ENCODE measurements around the gene TSNAX. TPM values are rescaled to one million over a fixed set of nuclear protein-coding genes. Genes with fewer than 3 reads are reported as not detected.
"Not testable (repeated sequence)": the region's sequence is repeated elsewhere in the genome, so short reads cannot be mapped to it uniquely, and the experiment has no call there.

TSNAX gene
- polyA plus RNA-seq, 4 donors: 16.2 to 36.7 (median 18.2) TPM

GRCh38 chr1:231493421-231494185, 34.9 kb upstream of the TSNAX start:
- Histone ChIP-seq H3K27me3 (ENCODE audit: control insufficient read depth in 3 of 3, insufficient read depth in 3 of 3, low read length in 3 of 3) (no peaks in the 10 kb centered on the region), H3K27ac (ENCODE audit: low read depth in 1 of 3, low read length in 2 of 3) (no peak overlapping the region), H3K9me3 (ENCODE audit: control insufficient read depth in 2 of 2, insufficient read depth in 1 of 2, low read depth in 1 of 2, low read length in 1 of 2) (peaks cover 0 to 4% of the 10 kb centered on the region in 2 donors), H3K4me3 (ENCODE audit: low read depth in 1 of 3, low read length in 3 of 3) (no peak overlapping the region), H3K4me1 (ENCODE audit: control insufficient read depth in 3 of 3, insufficient read depth in 2 of 3, low read depth in 1 of 3, low read length in 2 of 3) (peaks cover 0 to 4% (median 0%) of the 10 kb centered on the region in 3 donors), H3K36me3 (ENCODE audit: control insufficient read depth in 3 of 3, insufficient read depth in 2 of 3, low read depth in 1 of 3, low read length in 3 of 3) (no peaks in the 10 kb centered on the region)
- WGBS, 3 donors: 49 to 66% (median 62%) methylated on average over 6 of the region's 6 CpGs
- DNase-seq (no peak), FAIRE-seq (no peak)

GRCh38 chr1:231494439-231495110, 33.9 kb upstream of the TSNAX start:
- Histone ChIP-seq H3K36me3 (ENCODE audit: control insufficient read depth in 3 of 3, insufficient read depth in 2 of 3, low read depth in 1 of 3, low read length in 3 of 3) (no peaks in the 10 kb centered on the region), H3K27ac (ENCODE audit: low read depth in 1 of 3, low read length in 2 of 3) (no peak overlapping the region), H3K27me3 (ENCODE audit: control insufficient read depth in 3 of 3, insufficient read depth in 3 of 3, low read length in 3 of 3) (no peaks in the 10 kb centered on the region), H3K4me1 (ENCODE audit: control insufficient read depth in 3 of 3, insufficient read depth in 2 of 3, low read depth in 1 of 3, low read length in 2 of 3) (peaks cover 0 to 4% (median 0%) of the 10 kb centered on the region in 3 donors), H3K4me3 (ENCODE audit: low read depth in 1 of 3, low read length in 3 of 3) (no peak overlapping the region), H3K9me3 (ENCODE audit: control insufficient read depth in 2 of 2, insufficient read depth in 1 of 2, low read depth in 1 of 2, low read length in 1 of 2) (peaks cover 0 to 13% of the 10 kb centered on the region in 2 donors)
- WGBS, 3 donors: 73 to 75% (median 74%) methylated on average over 1 of the region's 1 CpG
- DNase-seq: no peak
- no peak for FAIRE-seq

- H3K4me3 ChIP-seq (ENCODE audit: low read depth in 1 of 3, low read length in 3 of 3): no peak overlapping the region
- WGBS, 3 donors: 35 to 64% (median 49%) methylated on average over 2 of the region's 2 CpGs
- H3K27ac ChIP-seq (ENCODE audit: low read depth in 1 of 3, low read length in 2 of 3): peak overlapping the region in 1 of 3 donors; percentile 66
- H3K4me1 ChIP-seq (ENCODE audit: control insufficient read depth in 3 of 3, insufficient read depth in 2 of 3, low read depth in 1 of 3, low read length in 2 of 3): peaks cover 0 to 4% (median 0%) of the 10 kb centered on the region in 3 donors
- peaks cover 0 to 16% of the 10 kb centered on the region in 2 donors for H3K9me3 ChIP-seq (ENCODE audit: control insufficient read depth in 2 of 2, insufficient read depth in 1 of 2, low read depth in 1 of 2, low read length in 1 of 2)
- no peaks in the 10 kb centered on the region for H3K27me3 ChIP-seq (ENCODE audit: control insufficient read depth in 3 of 3, insufficient read depth in 3 of 3, low read length in 3 of 3)
- DNase-seq (peak; percentile 63 to 66), FAIRE-seq (no peak)
- H3K36me3 ChIP-seq (ENCODE audit: control insufficient read depth in 3 of 3, insufficient read depth in 2 of 3, low read depth in 1 of 3, low read length in 3 of 3): no peaks in the 10 kb centered on the region
These were observed 30.8 kb upstream of the TSNAX start for GRCh38 chr1:231497629-231498152.

GRCh38 chr1:231499148-231499763, 29.2 kb upstream of the TSNAX start:
- Histone ChIP-seq H3K4me3 (ENCODE audit: low read depth in 1 of 3, low read length in 3 of 3) (no peak overlapping the region), H3K36me3 (ENCODE audit: control insufficient read depth in 3 of 3, insufficient read depth in 2 of 3, low read depth in 1 of 3, low read length in 3 of 3) (no peaks in the 10 kb centered on the region), H3K4me1 (ENCODE audit: control insufficient read depth in 3 of 3, insufficient read depth in 2 of 3, low read depth in 1 of 3, low read length in 2 of 3) (peaks cover 0 to 4% (median 0%) of the 10 kb centered on the region in 3 donors), H3K27me3 (ENCODE audit: control insufficient read depth in 3 of 3, insufficient read depth in 3 of 3, low read length in 3 of 3) (no peaks in the 10 kb centered on the region), H3K9me3 (ENCODE audit: control insufficient read depth in 2 of 2, insufficient read depth in 1 of 2, low read depth in 1 of 2, low read length in 1 of 2) (peaks cover 0 to 16% of the 10 kb centered on the region in 2 donors), H3K27ac (ENCODE audit: low read depth in 1 of 3, low read length in 2 of 3) (no peak overlapping the region)
- WGBS, 3 donors: 75 to 82% (median 76%) methylated on average over 3 of the region's 3 CpGs
- no peak for FAIRE-seq
- no peak for DNase-seq

- H3K4me3 ChIP-seq (ENCODE audit: low read depth in 1 of 3, low read length in 3 of 3): no peak overlapping the region
- FAIRE-seq (no peak), DNase-seq (no peak)
- H3K27me3 ChIP-seq (ENCODE audit: control insufficient read depth in 3 of 3, insufficient read depth in 3 of 3, low read length in 3 of 3): no peaks in the 10 kb centered on the region
- H3K9me3 ChIP-seq (ENCODE audit: control insufficient read depth in 2 of 2, insufficient read depth in 1 of 2, low read depth in 1 of 2, low read length in 1 of 2): peaks cover 0 to 16% of the 10 kb centered on the region in 2 donors
- H3K27ac ChIP-seq (ENCODE audit: low read depth in 1 of 3, low read length in 2 of 3): no peak overlapping the region
- WGBS, 3 donors: 73 to 93% (median 87%) methylated on average over 2 of the region's 2 CpGs
- H3K4me1 ChIP-seq (ENCODE audit: control insufficient read depth in 3 of 3, insufficient read depth in 2 of 3, low read depth in 1 of 3, low read length in 2 of 3): peaks cover 0 to 4% (median 0%) of the 10 kb centered on the region in 3 donors
- no peaks in the 10 kb centered on the region for H3K36me3 ChIP-seq (ENCODE audit: control insufficient read depth in 3 of 3, insufficient read depth in 2 of 3, low read depth in 1 of 3, low read length in 3 of 3)
These were observed 27.8 kb upstream of the TSNAX start for GRCh38 chr1:231500666-231501065.

- DNase-seq; H3K27me3 ChIP-seq (ENCODE audit: control insufficient read depth in 3 of 3, insufficient read depth in 3 of 3, low read length in 3 of 3); FAIRE-seq; H3K27ac ChIP-seq (ENCODE audit: low read depth in 1 of 3, low read length in 2 of 3); H3K4me1 ChIP-seq (ENCODE audit: control insufficient read depth in 3 of 3, insufficient read depth in 2 of 3, low read depth in 1 of 3, low read length in 2 of 3); H3K36me3 ChIP-seq (ENCODE audit: control insufficient read depth in 3 of 3, insufficient read depth in 2 of 3, low read depth in 1 of 3, low read length in 3 of 3); H3K4me3 ChIP-seq (ENCODE audit: low read depth in 1 of 3, low read length in 3 of 3): not testable (repeated sequence)
- 93 to 97% (median 96%) methylated on average over 1 of the region's 1 CpG for WGBS, 3 donors
- H3K9me3 ChIP-seq (ENCODE audit: control insufficient read depth in 2 of 2, insufficient read depth in 1 of 2, low read depth in 1 of 2, low read length in 1 of 2): peaks cover 0 to 16% of the 10 kb centered on the region in 2 donors
These were observed 25.3 kb upstream of the TSNAX start for GRCh38 chr1:231503168-231503567.

- Histone ChIP-seq H3K4me3 (ENCODE audit: low read depth in 1 of 3, low read length in 3 of 3) (no peak overlapping the region), H3K4me1 (ENCODE audit: control insufficient read depth in 3 of 3, insufficient read depth in 2 of 3, low read depth in 1 of 3, low read length in 2 of 3) (no peaks in the 10 kb centered on the region), H3K27ac (ENCODE audit: low read depth in 1 of 3, low read length in 2 of 3) (no peak overlapping the region), H3K36me3 (ENCODE audit: control insufficient read depth in 3 of 3, insufficient read depth in 2 of 3, low read depth in 1 of 3, low read length in 3 of 3) (no peaks in the 10 kb centered on the region), H3K27me3 (ENCODE audit: control insufficient read depth in 3 of 3, insufficient read depth in 3 of 3, low read length in 3 of 3) (no peaks in the 10 kb centered on the region), H3K9me3 (ENCODE audit: control insufficient read depth in 2 of 2, insufficient read depth in 1 of 2, low read depth in 1 of 2, low read length in 1 of 2) (no peaks in the 10 kb centered on the region)
- DNase-seq (no peak), FAIRE-seq (no peak)
- WGBS, 3 donors: 77 to 79% (median 77%) methylated on average over 9 of the region's 9 CpGs
These were observed 20.8 kb upstream of the TSNAX start for GRCh38 chr1:231507476-231508355.

Measured in small intestine (tissue), 7 donors.